ENCODE measurements around the gene TMEM255B.

TMEM255B gene

GRCh38 chr13:113834496-113835200 lies 75.6 kb downstream of the TMEM255B start:
- no peak for DNase-seq (ENCODE audit: low read depth)

GRCh38 chr13:113835461-113836270 lies 76.6 kb downstream of the TMEM255B start:
- DNase-seq (ENCODE audit: low read depth) = peak; percentile 70

DNA sequence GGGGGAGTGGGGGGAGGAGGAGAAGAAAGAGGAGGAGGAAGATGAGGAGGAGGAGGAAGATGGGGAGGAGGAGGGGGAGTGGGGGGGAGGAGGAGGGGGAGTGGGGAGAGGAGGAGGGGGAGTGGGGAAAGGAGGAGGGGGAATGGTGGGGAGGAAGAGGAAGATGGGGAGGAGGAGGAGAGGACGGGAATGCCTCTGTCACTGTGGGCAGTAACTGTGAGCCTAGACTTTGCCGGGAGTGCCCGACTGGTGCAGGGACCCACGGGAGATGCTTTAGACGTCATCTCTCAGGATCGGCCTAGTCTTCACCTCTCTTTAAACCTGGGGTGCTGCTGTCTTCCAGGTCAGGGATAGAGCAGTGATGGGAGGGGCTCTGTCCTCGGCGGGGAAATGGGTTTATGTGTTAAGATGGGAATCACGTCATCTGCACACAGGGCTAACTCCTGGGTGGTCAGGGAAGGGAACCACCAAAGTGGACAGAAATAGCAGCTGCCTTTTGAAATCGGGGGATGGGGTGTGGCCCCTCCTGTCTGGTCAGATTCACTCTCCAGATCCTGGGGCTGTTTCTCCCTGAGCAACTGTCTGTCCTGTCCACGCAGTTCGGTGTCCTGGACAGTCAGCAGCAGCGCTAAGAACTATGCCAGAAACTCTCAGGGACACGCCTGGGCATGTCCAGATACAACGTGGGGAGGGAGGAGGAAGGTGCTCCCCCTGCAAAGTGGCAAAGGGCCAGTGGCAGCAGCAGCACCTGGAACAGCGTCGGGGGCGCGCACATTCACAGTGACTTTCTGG lies 77.9 kb downstream of the TMEM255B start:
- peak; percentile 83 for DNase-seq (ENCODE audit: low read depth)

GRCh38 chr13:113837560-113838355 lies 78.7 kb downstream of the TMEM255B start:
- peak; percentile 97 for DNase-seq (ENCODE audit: low read depth)

GRCh38 chr13:113838711-113839201 lies 79.7 kb downstream of the TMEM255B start:
- no peak for DNase-seq (ENCODE audit: low read depth)

GRCh38 chr13:113839536-113840204 lies 80.6 kb downstream of the TMEM255B start:
- no peak for DNase-seq (ENCODE audit: low read depth)

- DNase-seq (ENCODE audit: low read depth) = no peak
Measured at GRCh38 chr13:113840541-113841352, 81.7 kb downstream of the TMEM255B start.

DNA sequence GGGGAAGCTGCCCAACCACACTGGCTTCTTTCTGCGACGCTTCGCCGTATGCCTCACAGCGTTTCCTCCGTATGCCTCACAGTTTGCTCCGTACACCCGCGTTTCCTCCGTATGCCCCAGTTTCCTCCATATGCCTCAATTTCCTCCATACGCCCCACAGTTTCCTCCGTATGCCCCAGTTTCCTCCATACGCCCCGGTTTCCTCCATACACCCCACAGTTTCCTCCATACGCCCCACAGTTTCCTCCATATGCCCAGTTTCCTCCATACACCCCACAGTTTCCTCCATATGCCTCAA lies 82.3 kb downstream of the TMEM255B start:
- no peak for DNase-seq (ENCODE audit: low read depth)

GRCh38 chr13:113842336-113843062 lies 83.5 kb downstream of the TMEM255B start:
- DNase-seq (ENCODE audit: low read depth) = no peak

DNA sequence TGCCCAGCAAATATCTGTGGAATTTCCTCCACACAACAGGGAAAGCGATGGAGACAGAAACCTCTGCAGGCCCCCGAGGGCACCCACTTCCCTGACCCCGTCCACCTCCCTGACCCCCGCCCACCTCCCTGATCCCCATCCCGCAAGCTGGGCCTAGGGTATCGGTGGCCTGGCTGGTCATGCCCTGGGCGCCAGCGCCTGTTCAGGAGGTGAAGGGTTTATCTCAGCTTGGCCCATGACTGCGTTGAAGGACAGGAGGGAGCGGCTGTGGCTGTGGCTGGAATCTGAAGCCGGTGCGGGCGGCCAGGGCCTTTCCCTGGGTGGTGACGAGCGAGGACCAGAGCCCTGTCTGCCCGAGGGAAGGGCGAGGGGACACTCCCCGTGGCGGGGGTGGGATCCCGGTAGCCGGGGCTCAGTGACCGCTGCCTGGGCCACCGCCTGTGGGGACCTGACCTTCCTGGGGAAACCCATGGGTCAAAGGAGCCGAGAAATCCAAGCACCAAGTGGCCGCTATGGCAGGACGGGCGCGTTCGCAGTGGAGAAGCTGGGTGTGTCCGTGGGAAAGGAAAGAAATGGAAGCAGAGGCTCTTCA lies 84.1 kb downstream of the TMEM255B start:
- DNase-seq (ENCODE audit: low read depth) = no peak

DNA sequence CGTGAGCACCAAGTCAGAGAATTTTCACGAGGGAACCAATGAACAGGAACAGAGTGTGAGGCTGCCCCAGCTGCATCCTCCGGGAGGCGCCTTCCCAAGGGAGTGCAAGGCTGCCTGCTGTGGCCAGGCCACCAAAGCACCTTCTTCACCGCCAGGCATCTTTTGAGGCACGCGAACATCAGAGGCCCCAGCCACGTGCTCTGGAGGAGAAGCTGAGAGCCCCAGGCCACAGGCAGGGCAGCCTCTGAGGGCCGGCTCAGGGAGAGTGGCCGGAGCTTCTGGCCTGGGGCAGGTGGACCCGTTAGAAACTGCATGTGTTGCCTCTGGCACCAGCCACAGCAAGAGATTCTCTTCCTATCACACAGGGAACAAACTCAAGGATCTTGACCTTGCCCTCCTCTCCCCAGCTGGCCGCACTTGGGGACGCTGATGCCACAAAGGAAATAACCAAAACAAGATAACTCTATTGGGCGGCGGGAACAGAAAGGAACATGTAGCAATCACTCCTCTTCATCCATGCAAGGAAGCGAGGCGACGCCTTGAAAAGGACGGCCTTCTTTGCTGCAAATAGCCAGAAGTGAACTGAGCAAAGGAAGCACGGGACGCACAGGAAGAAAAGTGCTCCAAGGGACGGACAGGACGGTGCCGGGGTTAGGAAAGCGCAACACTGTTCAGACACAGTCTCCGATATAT lies 85.0 kb downstream of the TMEM255B start:
- no peak for DNase-seq (ENCODE audit: low read depth)

- no peak for DNase-seq (ENCODE audit: low read depth)
Measured at GRCh38 chr13:113845055-113845454, 86.0 kb downstream of the TMEM255B start.

DNA sequence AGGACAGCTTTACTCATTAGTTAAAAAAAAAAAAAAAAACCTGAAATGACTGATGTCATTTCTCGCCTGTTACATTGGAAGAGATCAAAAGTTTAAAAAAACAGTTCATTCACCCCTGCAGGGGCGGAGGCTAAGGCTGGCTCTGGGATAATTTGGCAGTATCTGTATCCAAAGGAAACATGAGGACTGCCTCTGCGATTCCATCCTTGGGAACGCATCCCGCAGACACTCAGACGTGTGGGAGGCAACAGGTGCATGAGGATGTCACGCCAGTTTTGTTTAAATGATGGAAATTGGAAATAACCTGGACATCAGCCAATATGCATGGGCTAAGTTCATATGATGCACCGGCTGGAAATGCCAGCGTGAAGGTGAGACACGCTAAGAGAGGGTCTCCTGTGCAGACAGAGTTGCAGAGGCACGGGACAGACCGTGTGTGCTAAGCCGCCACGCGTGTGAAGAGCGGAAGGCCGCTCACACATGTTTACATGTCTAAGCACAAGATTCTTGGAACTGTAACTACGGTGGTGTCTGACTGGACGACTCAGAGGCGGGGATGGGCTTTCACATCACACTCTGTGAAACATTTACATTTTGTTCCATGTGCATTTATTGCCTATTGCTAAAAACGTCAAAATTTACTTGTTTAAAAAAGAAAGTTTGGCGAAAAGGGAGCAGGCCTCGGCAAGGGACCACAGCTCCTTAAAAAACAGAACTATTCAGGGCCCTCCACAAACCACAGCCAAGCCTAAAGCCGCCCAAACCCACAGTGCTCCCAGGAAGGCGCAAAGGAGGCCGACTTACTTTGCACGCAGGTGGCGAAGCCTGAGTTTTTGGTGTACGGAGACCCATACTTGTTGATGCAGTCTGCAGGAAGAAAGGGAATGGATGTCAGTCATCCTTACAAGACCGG lies 87.0 kb downstream of the TMEM255B start:
- no peak for DNase-seq (ENCODE audit: low read depth)

DNA sequence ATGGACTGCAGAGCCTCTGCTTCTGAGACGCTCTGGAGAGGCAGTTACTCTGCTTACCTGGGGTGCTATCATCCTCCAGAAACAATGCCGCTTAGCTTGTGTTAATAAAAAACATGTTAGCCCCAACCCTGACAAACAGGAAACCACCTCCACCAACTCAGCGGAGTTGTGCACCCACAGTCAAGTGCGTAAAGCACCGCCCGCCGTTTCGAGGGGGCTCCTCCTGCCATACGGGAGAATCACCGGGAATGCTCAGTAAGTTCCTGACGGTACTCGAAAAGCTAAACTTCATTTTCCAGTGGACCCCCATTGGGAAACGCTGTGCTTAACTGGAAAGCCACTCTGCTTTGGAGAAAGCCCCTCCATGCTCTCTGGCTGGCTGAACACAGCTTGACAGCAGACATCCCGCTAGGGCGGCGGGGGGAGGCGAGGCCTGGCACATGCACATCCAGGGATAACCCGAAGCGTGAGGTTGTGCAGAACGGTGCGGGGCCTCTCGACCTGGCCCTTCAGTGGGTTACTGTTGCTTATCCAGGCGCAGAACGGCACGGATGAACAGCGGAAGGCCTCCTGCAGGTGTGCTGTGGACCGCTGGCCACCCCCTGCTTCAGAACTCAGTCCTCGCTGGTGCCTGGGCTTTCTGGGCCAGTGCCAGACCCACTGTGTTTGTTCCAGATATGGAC lies 87.8 kb downstream of the TMEM255B start:
- DNase-seq (ENCODE audit: low read depth) = no peak

GRCh38 chr13:113848020-113848419 lies 89.0 kb downstream of the TMEM255B start:
- no peak for DNase-seq (ENCODE audit: low read depth)

- no peak for DNase-seq (ENCODE audit: low read depth)
Measured at GRCh38 chr13:113848431-113849260, 89.6 kb downstream of the TMEM255B start.

Data from fibroblast of the conjunctiva (primary cell).